ENCODE results near the gene SUGCT. TPM values are rescaled to one million over a fixed set of nuclear protein-coding genes. Genes with fewer than 3 reads are reported as not detected.

Gene SUGCT
- total and polyA plus RNA-seq, 2 of the 8 experiments (the other 6 are each of a cell fraction or from before 2014, with no cell fraction given) = 2.8 to 5.4 TPM

- Histone ChIP-seq H3K9ac (replicated peaks in 1 of 4; ENCODE audit: extremely low read depth in 1 of 4, low read depth in 3 of 4, low read length in 3 of 4) (no peak overlapping the region), H4K5ac (ENCODE audit: insufficient read length, low read depth, low read length) (no peak overlapping the region), H3K27me3 (replicated peaks in 1 of 4; ENCODE audit: control insufficient read depth in 3 of 4, extremely low read depth in 1 of 4, insufficient read depth in 3 of 4, low read length in 3 of 4) (no peaks in the 10 kb centered on the region), H2BK120ac (replicated peaks; ENCODE audit: low read depth, low read length) (no peak overlapping the region), H3K79me1 (ENCODE audit: low read depth, low read length) (no peaks in the 10 kb centered on the region), H3K4me1 (replicated peaks in 1 of 4; ENCODE audit: control insufficient read depth in 3 of 4, insufficient read depth in 4 of 4, low read length in 3 of 4) (no peaks in the 10 kb centered on the region), H3K36me3 (ENCODE audit: control insufficient read depth in 2 of 4, insufficient read depth in 4 of 4, low read length in 3 of 4) (no peaks in the 10 kb centered on the region), H3K14ac (ENCODE audit: insufficient read length) (no peak overlapping the region), H3K56ac (replicated peaks; ENCODE audit: insufficient read length, low read depth, low read length) (no peak overlapping the region), H3K4ac (replicated peaks; ENCODE audit: insufficient read length, low read depth, low read length) (no peak overlapping the region), H3K18ac (ENCODE audit: extremely low read depth, low read length) (no peak overlapping the region; the same call in 1 of the 2 replicates), H3K9me3 (ENCODE audit: insufficient read depth in 2 of 2, low read depth in 1 of 2, low read length in 1 of 2) (no peaks in the 10 kb centered on the region), H3K79me2 (ENCODE audit: control insufficient read depth in 1 of 2, insufficient read depth in 2 of 2, low read length in 2 of 2) (no peaks in the 10 kb centered on the region), H3K4me3 (ENCODE audit: extremely low read depth in 1 of 4, insufficient read depth in 2 of 4, low read depth in 3 of 4, low read length in 4 of 4) (no peak overlapping the region), H2BK5ac (ENCODE audit: low read depth, low read length) (no peak overlapping the region), H2AFZ (ENCODE audit: low read length) (no peak overlapping the region), H3K23me2 (ENCODE audit: low read depth, low read length) (no peaks in the 10 kb centered on the region), H2BK12ac (ENCODE audit: low read depth, low read length) (no peak overlapping the region), H3K27ac (ENCODE audit: low read depth, low read length) (no peak overlapping the region), H4K91ac (replicated peaks; ENCODE audit: insufficient read length, low read length) (no peak overlapping the region), H3K4me2 (ENCODE audit: insufficient read depth in 1 of 2, low read depth in 2 of 2, low read length in 2 of 2) (no peak overlapping the region), H2AK5ac (ENCODE audit: low read depth, low read length) (no peak overlapping the region), H4K8ac (ENCODE audit: extremely low read depth, insufficient read depth, low read length) (no peak overlapping the region), H2BK20ac (ENCODE audit: low read length) (no peak overlapping the region), H3K23ac (ENCODE audit: insufficient read length) (no peak overlapping the region), H4K20me1 (replicated peaks in 1 of 2; ENCODE audit: control insufficient read depth in 1 of 2, insufficient read depth in 2 of 2, low read length in 2 of 2) (no peaks in the 10 kb centered on the region), H2BK15ac (ENCODE audit: low read length) (no peak overlapping the region)
- ChIA-PET CTCF (ENCODE audit: partially characterized antibody) (interaction anchor here (0.8 kb wide), 1 partner anchor 14 kb away, joined by 3 read pairs; no protein-coding TSS in a partner anchor), POLR2A (ENCODE audit: partially characterized antibody) (no interaction called here)
- FAIRE-seq (no peak), DNase-seq (ENCODE audit: low read depth in 1 of 2, low spot score in 2 of 2) (no peak)
- no peak for TF ChIP-seq POLR2A (IDR thresholded peaks at IDR 0.05; ENCODE audit: control extremely low read depth in 1 of 2, low read depth in 2 of 2, low read length in 2 of 2)
- TF ChIP-seq PHF8 (conservative IDR thresholded peaks at IDR 0.05; ENCODE audit: low read depth, low read length) = no peak
- no peak for TF ChIP-seq ASH2L (IDR thresholded peaks at IDR 0.05; ENCODE audit: low read length)
- TF ChIP-seq BACH1 (IDR thresholded peaks at IDR 0.05; ENCODE audit: low read length) = no peak
- TF ChIP-seq TBP (IDR thresholded peaks at IDR 0.05; ENCODE audit: low read depth, low read length) = no peak
- no peak for TF ChIP-seq RNF2 (IDR thresholded peaks at IDR 0.05; ENCODE audit: borderline replicate concordance, low read depth, low read length, missing control alignments, poor library complexity, severe bottlenecking)
- no peak for TF ChIP-seq YY1 (IDR thresholded peaks at IDR 0.05; ENCODE audit: low read depth, low read length)
- no peak for TF ChIP-seq RFX5 (IDR thresholded peaks at IDR 0.05; ENCODE audit: borderline replicate concordance, low read depth, low read length)
- WGBS, 2 experiments (ENCODE audit: extremely low coverage in 1 of 2, insufficient coverage in 1 of 2, insufficient read length in 1 of 2, insufficient replicate concordance in 2 of 2, low coverage in 1 of 2, low lambda C conversion rate in 2 of 2, missing lambda C conversion rate in 1 of 2) = 98% methylated on average over 6 of the region's 6 CpGs; no CpG with 5 or more reads in 1 of the 2 experiments
Observed at GRCh38 chr7:40470091-40470592, 335.3 kb downstream of the SUGCT start.
